ENCODE measurements around the gene ARMC6. TPM values are rescaled to one million over a fixed set of nuclear protein-coding genes. Genes with fewer than 3 reads are reported as not detected.

Gene ARMC6
- total and polyA plus RNA-seq, 2 of the 13 experiments (the other 11 are each of a cell fraction or from before 2014, with no cell fraction given) = 16.2 to 36.8 TPM

- no peak for TF ChIP-seq ZNF496 (CRISPR knock-in tag; IDR thresholded peaks at IDR 0.05; ENCODE audit: insufficient replicate concordance)
- TF ChIP-seq ZSCAN31 (CRISPR knock-in tag; IDR thresholded peaks at IDR 0.05; ENCODE audit: low read depth) = no peak
- TF ChIP-seq CREB1 (IDR thresholded peaks at IDR 0.05) = no peak
- TF ChIP-seq CREB1 (CRISPR knock-in tag; IDR thresholded peaks at IDR 0.05) = no peak
- 0 out of 2 replicates have a peak, but pooled peaks have one; percentile 54 for TF ChIP-seq TMF1 (CRISPR knock-in tag; IDR thresholded peaks at IDR 0.05; ENCODE audit: low read depth)
- no peak for TF ChIP-seq ZFP36 (IDR thresholded peaks at IDR 0.05; ENCODE audit: borderline replicate concordance, low read depth, low read length, partially characterized antibody)
- no peak for TF ChIP-seq RNF2 (conservative IDR thresholded peaks at IDR 0.05; ENCODE audit: low read depth)
- TF ChIP-seq ZNF570 (CRISPR knock-in tag; IDR thresholded peaks at IDR 0.05; ENCODE audit: borderline replicate concordance) = no peak
- no peak for TF ChIP-seq SETDB1 (CRISPR knock-in tag; IDR thresholded peaks at IDR 0.05; ENCODE audit: borderline replicate concordance)
- no peak for TF ChIP-seq POLR2G (IDR thresholded peaks at IDR 0.05; ENCODE audit: low read depth, low read length)
- no peak for TF ChIP-seq NONO (IDR thresholded peaks at IDR 0.05)
- no peak for TF ChIP-seq NONO (CRISPR knock-in tag; conservative IDR thresholded peaks at IDR 0.05)
- TF ChIP-seq NFE2L1 (CRISPR knock-in tag; IDR thresholded peaks at IDR 0.05; ENCODE audit: borderline replicate concordance) = no peak
- TF ChIP-seq SCMH1 (CRISPR knock-in tag; IDR thresholded peaks at IDR 0.05; ENCODE audit: borderline replicate concordance) = no peak
- TF ChIP-seq SMYD3 (CRISPR knock-in tag; IDR thresholded peaks at IDR 0.05) = no peak
- TF ChIP-seq ZBTB14 (CRISPR knock-in tag; IDR thresholded peaks at IDR 0.05) = no peak
- no peak for TF ChIP-seq JUND (CRISPR knock-in tag; IDR thresholded peaks at IDR 0.05)
- TF ChIP-seq CTCF (CRISPR knock-in tag; IDR thresholded peaks at IDR 0.05) = no peak
- TF ChIP-seq ZNF644 (CRISPR knock-in tag; IDR thresholded peaks at IDR 0.05; ENCODE audit: low read depth) = no peak
- TF ChIP-seq THAP9 (CRISPR knock-in tag; IDR thresholded peaks at IDR 0.05; ENCODE audit: borderline replicate concordance) = no peak
- TF ChIP-seq PBX3 (CRISPR knock-in tag; IDR thresholded peaks at IDR 0.05; ENCODE audit: borderline replicate concordance) = no peak
- TF ChIP-seq YY1 (IDR thresholded peaks at IDR 0.05; ENCODE audit: insufficient read depth, insufficient replicate concordance, low read depth, low read length) = peak; percentile 58
Measured at GRCh38 chr19:19033176-19033425, 302 bp upstream of the ARMC6 start (continued).

Data from HepG2 (cell line).